Ammon's horn (tissue), 1 donor: ENCODE results near the gene TBC1D10A.
"Not testable (repeated sequence)": the region's sequence is repeated elsewhere in the genome, so short reads cannot be mapped to it uniquely, and the experiment has no call there.

Source experiments
- DNase-seq: peaks from one replicate; pipeline ENCODE4 v3.0.0-alpha.2; 2016; ENCODE audit warnings: low spot score

Gene TBC1D10A

GRCh38 chr22:30347255-30347892, 20.6 kb upstream of the TBC1D10A start:
- no peak for DNase-seq

GRCh38 chr22:30344447-30345200, 17.9 kb upstream of the TBC1D10A start:
- no peak for DNase-seq

GRCh38 chr22:30340911-30341685, 14.4 kb upstream of the TBC1D10A start:
- peak; percentile 92 for DNase-seq

GRCh38 chr22:30338802-30339201, 12.1 kb upstream of the TBC1D10A start:
- DNase-seq: no peak

GRCh38 chr22:30338341-30338740, 11.6 kb upstream of the TBC1D10A start:
- not testable (repeated sequence) for DNase-seq

GRCh38 chr22:30337461-30337778, 10.7 kb upstream of the TBC1D10A start:
- DNase-seq: no peak

GRCh38 chr22:30336752-30337460, 10.2 kb upstream of the TBC1D10A start:
- peak; percentile 50 for DNase-seq

GRCh38 chr22:30335236-30335635, 8.5 kb upstream of the TBC1D10A start:
- DNase-seq: no peak

- no peak for DNase-seq
Observed at GRCh38 chr22:30334646-30335045, 7.9 kb upstream of the TBC1D10A start.

- DNase-seq: no peak
Observed at GRCh38 chr22:30333707-30334087, 7.0 kb upstream of the TBC1D10A start.

- DNase-seq: no peak
Observed at GRCh38 chr22:30332994-30333706, 6.4 kb upstream of the TBC1D10A start.

GRCh38 chr22:30332551-30332950, 5.8 kb upstream of the TBC1D10A start:
- peak; percentile 71 for DNase-seq

- no peak for DNase-seq
Observed at GRCh38 chr22:30328466-30329049, 1.8 kb upstream of the TBC1D10A start.

GRCh38 chr22:30327864-30328345, 1.2 kb upstream of the TBC1D10A start:
- no peak for DNase-seq

- no peak for DNase-seq
Observed at GRCh38 chr22:30326255-30326705, 461 bp downstream of the TBC1D10A start.

GRCh38 chr22:30325724-30326254, 952 bp downstream of the TBC1D10A start:
- DNase-seq: no peak

GRCh38 chr22:30325065-30325720, 1.5 kb downstream of the TBC1D10A start:
- DNase-seq: no peak

GRCh38 chr22:30324014-30324730, 2.6 kb downstream of the TBC1D10A start:
- no peak for DNase-seq

GRCh38 chr22:30323246-30323645, 3.5 kb downstream of the TBC1D10A start:
- DNase-seq: no peak

GRCh38 chr22:30321461-30321860, 5.3 kb downstream of the TBC1D10A start:
- DNase-seq: no peak
